ENCODE data around the gene IQCE. TPM values are rescaled to one million over a fixed set of nuclear protein-coding genes. Genes with fewer than 3 reads are reported as not detected.

IQCE gene
- total RNA-seq, 1 experiment from 2014 or later, result 21.4 TPM

DNA sequence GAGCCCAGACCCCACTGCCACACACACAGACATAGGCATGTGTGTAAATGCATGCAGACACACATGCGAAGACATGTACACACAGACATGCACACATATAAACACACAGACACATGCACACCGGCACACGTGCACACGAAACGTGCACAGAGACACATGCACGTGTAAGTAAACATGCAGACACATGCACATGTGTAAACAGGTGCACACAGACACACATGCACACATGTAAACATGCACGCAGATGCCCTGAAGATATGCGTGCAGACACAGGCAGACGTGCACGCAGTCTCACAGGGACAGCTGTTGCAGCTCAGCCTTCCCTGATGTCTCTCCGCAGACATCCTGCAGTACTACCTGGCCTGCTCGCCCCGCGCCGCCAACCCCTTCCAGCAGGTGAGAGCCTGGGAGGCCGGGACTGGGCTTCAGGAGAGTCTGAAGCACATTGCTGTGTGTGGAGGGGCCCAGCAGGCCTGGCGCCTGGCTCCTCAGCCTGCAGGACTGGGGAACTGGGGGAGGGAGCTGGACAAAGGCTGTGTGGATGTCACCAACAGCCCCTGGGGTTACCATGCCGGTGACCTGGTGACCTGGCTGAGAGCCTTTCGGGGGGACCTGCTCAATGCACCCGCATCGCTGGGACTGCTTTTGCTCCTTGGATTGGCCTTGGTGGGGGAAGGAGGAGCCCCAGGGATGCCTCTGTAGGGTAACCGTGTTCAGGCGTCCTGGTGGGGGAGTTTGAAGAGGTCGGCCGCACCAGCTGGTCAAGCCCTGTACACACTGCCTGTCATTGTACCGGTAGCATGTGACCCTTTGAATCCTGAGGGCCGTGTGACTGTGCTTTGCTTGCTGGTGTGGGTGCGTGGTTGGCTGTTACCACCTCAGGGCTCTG is 93.3 kb downstream of the IQCE start:
- DNase-seq (ENCODE audit: low read depth, low spot score) (no peak), ATAC-seq (no peak)
- peaks cover 0 to 4% of the 10 kb centered on the region in 2 experiments; a peak in 1 of 4 replicates for H3K4me1 ChIP-seq (ENCODE audit: control insufficient read depth in 1 of 2, insufficient read depth in 2 of 2, low read length in 2 of 2)
- BruUV-seq (replicated peaks), result no TSS peak
- no peaks in the 10 kb centered on the region for H4K20me1 ChIP-seq (ENCODE audit: insufficient read depth)
- no peak overlapping the region for H3K4me3 ChIP-seq (replicated peaks in 1 of 2; ENCODE audit: low read depth in 1 of 2, low read length in 2 of 2)
- no peaks in the 10 kb centered on the region for H3K9me2 ChIP-seq (ENCODE audit: insufficient read depth)
- intact Hi-C loops (cut with micrococcal nuclease), result no loop called here
- TF ChIP-seq, protein P1, sequence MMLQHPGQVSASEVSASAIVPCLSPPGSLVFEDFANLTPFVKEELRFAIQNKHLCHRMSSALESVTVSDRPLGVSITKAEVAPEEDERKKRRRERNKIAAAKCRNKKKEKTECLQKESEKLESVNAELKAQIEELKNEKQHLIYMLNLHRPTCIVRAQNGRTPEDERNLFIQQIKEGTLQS (IDR thresholded peaks at IDR 0.05), result no peak
- no peak for TF ChIP-seq POLR2A (IDR thresholded peaks at IDR 0.05; ENCODE audit: borderline replicate concordance, extremely low read depth, insufficient read depth, insufficient read length)
- TF ChIP-seq EGR1 (IDR thresholded peaks at IDR 0.05; ENCODE audit: low read depth), result no peak
- no peaks in the 10 kb centered on the region for H3K79me2 ChIP-seq (ENCODE audit: insufficient read depth, low read length)
- ChIA-PET RAD21 (ENCODE audit: low non-redundant PET in 1 of 2, low total read pairs in 2 of 2, uncharacterized antibody in 2 of 2, unreplicated experiment in 2 of 2) (no interaction called here), POLR2A (no interaction called here), CTCF (no interaction called here)
- H3K4me2 ChIP-seq (ENCODE audit: low read length), result no peak overlapping the region
- H3K9ac ChIP-seq (ENCODE audit: low read length), result no peak overlapping the region
- H3K36me3 ChIP-seq (ENCODE audit: control insufficient read depth in 1 of 2, insufficient read depth in 2 of 2, low read length in 2 of 2), result no peaks in the 10 kb centered on the region; a peak in 2 of 4 replicates
- no peak overlapping the region for H3K27ac ChIP-seq (ENCODE audit: low read depth, low read length)
- H3K9me3 ChIP-seq (ENCODE audit: control insufficient read depth in 1 of 2, insufficient read depth in 1 of 2, low read depth in 1 of 2, low read length in 2 of 2), result no peaks in the 10 kb centered on the region
- H3K27me3 ChIP-seq (ENCODE audit: insufficient read depth, low read length), result no peaks in the 10 kb centered on the region
- no peak overlapping the region for H2AFZ ChIP-seq (ENCODE audit: low read depth, low read length, poor library complexity, severe bottlenecking)

- H2AFZ ChIP-seq (ENCODE audit: low read depth, low read length, poor library complexity, severe bottlenecking), result no peak overlapping the region
- ChIA-PET POLR2A (no interaction called here), CTCF (no interaction called here), RAD21 (ENCODE audit: low non-redundant PET in 1 of 2, low total read pairs in 2 of 2, uncharacterized antibody in 2 of 2, unreplicated experiment in 2 of 2) (no interaction called here)
- H3K79me2 ChIP-seq (ENCODE audit: insufficient read depth, low read length), result no peaks in the 10 kb centered on the region
- no TSS peak for BruUV-seq (replicated peaks)
- H3K9me3 ChIP-seq (ENCODE audit: control insufficient read depth in 1 of 2, insufficient read depth in 1 of 2, low read depth in 1 of 2, low read length in 2 of 2), result no peaks in the 10 kb centered on the region
- no peak overlapping the region for H3K9ac ChIP-seq (ENCODE audit: low read length)
- no peaks in the 10 kb centered on the region for H3K9me2 ChIP-seq (ENCODE audit: insufficient read depth)
- no peaks in the 10 kb centered on the region for H4K20me1 ChIP-seq (ENCODE audit: insufficient read depth)
- DNase-seq (ENCODE audit: low read depth, low spot score) (no peak), ATAC-seq (no peak)
- no peak overlapping the region for H3K4me3 ChIP-seq (replicated peaks in 1 of 2; ENCODE audit: low read depth in 1 of 2, low read length in 2 of 2)
- no peak overlapping the region for H3K4me2 ChIP-seq (ENCODE audit: low read length)
- no peaks in the 10 kb centered on the region for H3K4me1 ChIP-seq (ENCODE audit: control insufficient read depth in 1 of 2, insufficient read depth in 2 of 2, low read length in 2 of 2)
- H3K27me3 ChIP-seq (ENCODE audit: insufficient read depth, low read length), result no peaks in the 10 kb centered on the region
- H3K27ac ChIP-seq (ENCODE audit: low read depth, low read length), result no peak overlapping the region
- H3K36me3 ChIP-seq (ENCODE audit: control insufficient read depth in 1 of 2, insufficient read depth in 2 of 2, low read length in 2 of 2), result no peaks in the 10 kb centered on the region; a peak in 2 of 4 replicates
- TF ChIP-seq EZH2 (IDR thresholded peaks at IDR 0.05) (no peak), EZH2phosphoT487 (IDR thresholded peaks at IDR 0.05; ENCODE audit: borderline replicate concordance) (no peak), SP1 (IDR thresholded peaks at IDR 0.05; ENCODE audit: low read depth) (no peak), SIN3A (IDR thresholded peaks at IDR 0.05; ENCODE audit: low read depth) (no peak), ZNF274 (IDR thresholded peaks at IDR 0.05; ENCODE audit: low read depth, low read length) (no peak), JUND (IDR thresholded peaks at IDR 0.05) (no peak), POLR2A (IDR thresholded peaks at IDR 0.05; ENCODE audit: borderline replicate concordance, extremely low read depth, insufficient read depth, insufficient read length) (no peak), POLR2AphosphoS5 (IDR thresholded peaks at IDR 0.05; ENCODE audit: low read depth, low read length) (no peak)
- intact Hi-C loops (cut with micrococcal nuclease), result no loop called here
Observed at GRCh38 chr7:2652736-2653060, 93.9 kb downstream of the IQCE start.
